Measurements from ENCODE around the gene LSM3. TPM values are rescaled to one million over a fixed set of nuclear protein-coding genes. Genes with fewer than 3 reads are reported as not detected.
A peak's percentile ranks its signal among the peaks of the same experiment; 100 is the strongest.

The LSM3 gene
- total and polyA plus RNA-seq, 4 donors: 8.7 to 18.5 (median 15.5) TPM

GRCh38 chr3:14147617-14148016, 31.0 kb upstream of the LSM3 start:
- H3K4me1 ChIP-seq (ENCODE audit: control insufficient read depth, insufficient read depth, low read length): peaks cover 26% of the 10 kb centered on the region
- no peak for DNase-seq (ENCODE audit: low read depth in 4 of 6, low spot score in 6 of 6)
- H3K4me3 ChIP-seq (ENCODE audit: low read depth, low read length): no peak overlapping the region
- peaks cover 64% of the 10 kb centered on the region for H3K36me3 ChIP-seq (ENCODE audit: control insufficient read depth, insufficient read depth, low read length)
- no peak overlapping the region for H3K27ac ChIP-seq (ENCODE audit: low read depth, low read length)
- H3K27me3 ChIP-seq (ENCODE audit: control insufficient read depth, insufficient read depth, low read length): no peaks in the 10 kb centered on the region
- WGBS (ENCODE audit: insufficient coverage): 80% methylated on average over 11 of the region's 12 CpGs
- no peaks in the 10 kb centered on the region for H3K9me3 ChIP-seq (ENCODE audit: control insufficient read depth, insufficient read depth, low read length)

DNA sequence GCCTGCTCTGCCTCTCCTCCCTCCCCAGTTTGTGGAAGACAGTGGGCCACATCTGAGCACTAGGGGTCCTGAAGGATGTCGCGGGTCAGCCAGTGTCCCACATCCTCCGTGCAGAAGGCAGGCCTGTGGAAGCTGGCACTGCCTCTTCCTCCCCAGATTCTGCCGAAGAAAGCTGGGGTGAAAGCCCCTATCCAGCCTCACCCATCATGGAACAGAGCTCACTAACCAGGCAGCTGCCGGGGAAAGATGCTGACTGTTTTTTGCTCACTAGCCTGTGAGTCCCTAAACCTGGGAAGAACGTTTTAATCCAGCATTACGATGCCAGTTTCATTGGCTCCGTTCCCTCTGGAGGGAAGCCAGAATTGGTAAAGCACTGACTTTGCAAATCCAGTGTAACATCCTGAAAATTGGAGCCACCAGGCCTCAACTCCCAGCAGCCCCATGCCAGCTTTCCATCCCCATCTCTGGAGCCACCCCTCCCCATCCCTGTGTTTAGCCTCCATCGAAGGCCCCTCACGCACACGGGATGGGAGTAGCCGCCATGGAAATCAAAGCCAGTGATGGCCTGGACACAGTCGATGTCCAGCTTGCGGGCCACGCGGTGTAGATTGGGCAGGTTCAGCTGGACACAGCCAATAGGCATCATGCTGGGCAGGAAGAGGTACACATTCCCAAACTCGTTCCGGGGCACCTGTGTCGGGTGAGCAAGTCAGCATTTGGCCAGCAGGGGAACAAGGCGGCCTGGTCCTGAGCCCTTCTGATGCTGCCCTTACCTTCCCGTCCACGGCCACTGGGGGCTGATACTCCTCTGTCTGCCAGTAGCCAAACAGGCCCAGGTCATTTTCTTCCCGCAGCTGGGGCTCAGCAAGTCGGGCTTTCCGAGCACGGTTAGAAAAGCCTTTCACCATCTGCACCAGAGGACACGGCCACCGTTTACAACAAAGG, 30.3 kb upstream of the LSM3 start:
- Histone ChIP-seq H3K27ac (ENCODE audit: low read depth, low read length) (no peak overlapping the region), H3K27me3 (ENCODE audit: control insufficient read depth, insufficient read depth, low read length) (no peaks in the 10 kb centered on the region), H3K36me3 (ENCODE audit: control insufficient read depth, insufficient read depth, low read length) (peaks cover 68% of the 10 kb centered on the region), H3K4me1 (ENCODE audit: control insufficient read depth, insufficient read depth, low read length) (peaks cover 26% of the 10 kb centered on the region), H3K9me3 (ENCODE audit: control insufficient read depth, insufficient read depth, low read length) (no peaks in the 10 kb centered on the region), H3K4me3 (ENCODE audit: low read depth, low read length) (no peak overlapping the region)
- WGBS (ENCODE audit: insufficient coverage): 73% methylated on average over 28 of the region's 28 CpGs
- DNase-seq (ENCODE audit: low read depth in 4 of 6, low spot score in 6 of 6): peak in 2 of 6 donors; percentile 55 to 83

- Histone ChIP-seq H3K9me3 (ENCODE audit: control insufficient read depth, insufficient read depth, low read length) (no peaks in the 10 kb centered on the region), H3K27me3 (ENCODE audit: control insufficient read depth, insufficient read depth, low read length) (no peaks in the 10 kb centered on the region), H3K4me3 (ENCODE audit: low read depth, low read length) (no peak overlapping the region), H3K27ac (ENCODE audit: low read depth, low read length) (no peak overlapping the region), H3K4me1 (ENCODE audit: control insufficient read depth, insufficient read depth, low read length) (peaks cover 17% of the 10 kb centered on the region), H3K36me3 (ENCODE audit: control insufficient read depth, insufficient read depth, low read length) (peaks cover 83% of the 10 kb centered on the region)
- 95% methylated on average over 8 of the region's 9 CpGs for WGBS (ENCODE audit: insufficient coverage)
- DNase-seq (ENCODE audit: low read depth in 4 of 6, low spot score in 6 of 6): no peak
Observed at GRCh38 chr3:14150078-14150477, 28.5 kb upstream of the LSM3 start.

GRCh38 chr3:14150491-14151230, 28.0 kb upstream of the LSM3 start:
- Histone ChIP-seq H3K9me3 (ENCODE audit: control insufficient read depth, insufficient read depth, low read length) (no peaks in the 10 kb centered on the region), H3K36me3 (ENCODE audit: control insufficient read depth, insufficient read depth, low read length) (peaks cover 78% of the 10 kb centered on the region), H3K4me1 (ENCODE audit: control insufficient read depth, insufficient read depth, low read length) (peaks cover 13% of the 10 kb centered on the region), H3K4me3 (ENCODE audit: low read depth, low read length) (no peak overlapping the region), H3K27ac (ENCODE audit: low read depth, low read length) (no peak overlapping the region), H3K27me3 (ENCODE audit: control insufficient read depth, insufficient read depth, low read length) (no peaks in the 10 kb centered on the region)
- DNase-seq (ENCODE audit: low read depth in 4 of 6, low spot score in 6 of 6): no peak
- WGBS (ENCODE audit: insufficient coverage): 93% methylated on average over 7 of the region's 9 CpGs

DNA sequence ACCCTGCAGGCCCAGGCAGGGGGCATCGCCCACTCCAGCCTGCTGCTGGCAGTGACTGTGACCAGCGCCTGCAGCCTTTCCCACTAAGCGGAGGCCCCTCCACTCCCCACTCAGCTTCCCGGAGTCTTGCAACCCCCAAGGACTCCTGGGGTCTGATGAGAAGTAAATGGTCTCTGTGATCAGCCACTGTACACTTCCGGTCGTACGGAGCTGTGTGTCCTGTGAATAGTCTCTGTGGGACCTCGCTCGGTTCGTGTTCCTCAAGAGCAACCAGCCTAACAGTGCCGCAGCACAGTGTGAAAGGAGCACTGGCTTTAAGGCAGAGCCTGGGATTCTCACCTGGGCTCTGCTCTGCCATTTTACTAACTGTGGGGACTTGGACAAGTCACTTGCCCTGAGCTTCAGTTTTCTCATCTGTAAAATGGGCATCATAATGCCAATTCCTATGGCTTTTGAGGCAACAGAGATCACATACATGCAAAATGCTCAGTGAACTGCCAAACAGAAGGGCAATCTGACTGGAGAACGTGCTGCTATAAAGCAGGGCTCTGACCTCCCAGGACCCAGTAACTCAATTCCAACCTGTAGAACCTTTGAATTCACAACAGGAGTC, 27.0 kb upstream of the LSM3 start:
- Histone ChIP-seq H3K4me1 (ENCODE audit: control insufficient read depth, insufficient read depth, low read length) (peaks cover 11% of the 10 kb centered on the region), H3K4me3 (ENCODE audit: low read depth, low read length) (no peak overlapping the region), H3K27ac (ENCODE audit: low read depth, low read length) (no peak overlapping the region), H3K9me3 (ENCODE audit: control insufficient read depth, insufficient read depth, low read length) (no peaks in the 10 kb centered on the region), H3K27me3 (ENCODE audit: control insufficient read depth, insufficient read depth, low read length) (no peaks in the 10 kb centered on the region), H3K36me3 (ENCODE audit: control insufficient read depth, insufficient read depth, low read length) (peaks cover 73% of the 10 kb centered on the region)
- DNase-seq (ENCODE audit: low read depth in 4 of 6, low spot score in 6 of 6): no peak
- 87% methylated on average over 10 of the region's 12 CpGs for WGBS (ENCODE audit: insufficient coverage)

- 88% methylated on average over 7 of the region's 11 CpGs for WGBS (ENCODE audit: insufficient coverage)
- Histone ChIP-seq H3K4me3 (ENCODE audit: low read depth, low read length) (no peak overlapping the region), H3K9me3 (ENCODE audit: control insufficient read depth, insufficient read depth, low read length) (no peaks in the 10 kb centered on the region), H3K27ac (ENCODE audit: low read depth, low read length) (no peak overlapping the region), H3K36me3 (ENCODE audit: control insufficient read depth, insufficient read depth, low read length) (peaks cover 67% of the 10 kb centered on the region), H3K27me3 (ENCODE audit: control insufficient read depth, insufficient read depth, low read length) (no peaks in the 10 kb centered on the region), H3K4me1 (ENCODE audit: control insufficient read depth, insufficient read depth, low read length) (peaks cover 11% of the 10 kb centered on the region)
- no peak for DNase-seq (ENCODE audit: low read depth in 4 of 6, low spot score in 6 of 6)
Observed at GRCh38 chr3:14152233-14152962, 26.2 kb upstream of the LSM3 start.

GRCh38 chr3:14152963-14153355, 25.7 kb upstream of the LSM3 start:
- DNase-seq (ENCODE audit: low read depth in 4 of 6, low spot score in 6 of 6): no peak
- Histone ChIP-seq H3K27ac (ENCODE audit: low read depth, low read length) (no peak overlapping the region), H3K36me3 (ENCODE audit: control insufficient read depth, insufficient read depth, low read length) (peaks cover 64% of the 10 kb centered on the region), H3K4me3 (ENCODE audit: low read depth, low read length) (no peak overlapping the region), H3K27me3 (ENCODE audit: control insufficient read depth, insufficient read depth, low read length) (no peaks in the 10 kb centered on the region), H3K4me1 (ENCODE audit: control insufficient read depth, insufficient read depth, low read length) (peaks cover 5% of the 10 kb centered on the region), H3K9me3 (ENCODE audit: control insufficient read depth, insufficient read depth, low read length) (no peaks in the 10 kb centered on the region)
- WGBS (ENCODE audit: insufficient coverage): 83% methylated on average over 4 of the region's 4 CpGs

DNA sequence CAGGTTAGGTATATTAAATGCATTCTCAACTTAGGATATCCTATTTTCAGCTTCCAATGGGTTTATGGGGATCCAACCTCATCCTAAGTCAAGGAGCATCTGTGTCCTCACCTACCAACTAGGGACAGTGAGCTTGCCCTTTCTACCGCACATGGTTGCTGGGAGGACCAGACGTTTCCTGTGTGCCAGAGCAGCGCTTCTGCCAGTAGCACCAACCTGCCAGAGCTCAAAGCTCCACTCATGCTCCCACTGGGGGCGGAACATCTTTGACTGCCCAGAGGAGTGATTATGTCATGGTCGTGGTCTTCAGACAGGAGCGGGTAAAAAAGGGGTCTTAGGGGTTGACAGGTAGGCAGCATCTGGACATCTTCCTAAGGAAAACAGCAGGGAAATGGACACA, 25.0 kb upstream of the LSM3 start:
- Histone ChIP-seq H3K36me3 (ENCODE audit: control insufficient read depth, insufficient read depth, low read length) (peaks cover 64% of the 10 kb centered on the region), H3K4me1 (ENCODE audit: control insufficient read depth, insufficient read depth, low read length) (peaks cover 2% of the 10 kb centered on the region)
- 93% methylated on average over 3 of the region's 6 CpGs for WGBS (ENCODE audit: insufficient coverage)

DNA sequence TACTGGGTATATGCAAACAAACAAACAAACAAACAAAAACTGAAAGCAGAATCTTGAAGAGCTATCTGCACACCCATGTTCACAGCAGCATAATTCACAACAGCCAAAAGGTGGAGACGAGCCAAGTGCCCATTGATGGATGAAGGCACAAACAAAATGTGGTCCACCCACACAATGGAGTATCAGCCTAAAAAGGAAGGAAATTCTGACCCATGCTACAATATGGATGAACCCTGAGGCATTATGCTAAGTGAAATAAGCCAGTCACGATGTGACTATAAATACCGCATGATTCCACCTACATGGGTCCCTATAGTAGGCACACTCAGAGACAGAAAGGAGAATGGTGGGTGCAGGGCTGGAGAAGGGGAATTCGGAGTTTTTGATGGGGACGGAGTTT, 24.3 kb upstream of the LSM3 start:
- H3K27ac ChIP-seq (ENCODE audit: low read depth, low read length): no peak overlapping the region
- H3K9me3 ChIP-seq (ENCODE audit: control insufficient read depth, insufficient read depth, low read length): no peaks in the 10 kb centered on the region
- H3K4me3 ChIP-seq (ENCODE audit: low read depth, low read length): no peak overlapping the region
- H3K27me3 ChIP-seq (ENCODE audit: control insufficient read depth, insufficient read depth, low read length): no peaks in the 10 kb centered on the region
- no peaks in the 10 kb centered on the region for H3K4me1 ChIP-seq (ENCODE audit: control insufficient read depth, insufficient read depth, low read length)
- peaks cover 64% of the 10 kb centered on the region for H3K36me3 ChIP-seq (ENCODE audit: control insufficient read depth, insufficient read depth, low read length)
- 89% methylated on average over 5 of the region's 5 CpGs for WGBS (ENCODE audit: insufficient coverage)
- DNase-seq (ENCODE audit: low read depth in 4 of 6, low spot score in 6 of 6): no peak

More for the DNA sequence above, 25.0 kb upstream of the LSM3 start:
- H3K9me3 ChIP-seq (ENCODE audit: control insufficient read depth, insufficient read depth, low read length): no peaks in the 10 kb centered on the region
- H3K27me3 ChIP-seq (ENCODE audit: control insufficient read depth, insufficient read depth, low read length): no peaks in the 10 kb centered on the region
- H3K27ac ChIP-seq (ENCODE audit: low read depth, low read length): no peak overlapping the region
- no peak for DNase-seq (ENCODE audit: low read depth in 4 of 6, low spot score in 6 of 6)
- H3K4me3 ChIP-seq (ENCODE audit: low read depth, low read length): no peak overlapping the region
